Calu3 (cell line): ENCODE results near the gene EDAR. TPM values are rescaled to one million over a fixed set of nuclear protein-coding genes. Genes with fewer than 3 reads are reported as not detected.

ENCODE experiments used
- BruUV-seq: library from RNA; stranded (reverse); fragments of 400-500 nt; replicated peaks from 2 replicates; lab custom pipeline; 2021; lab: Mats Ljungman, UMichigan
- CTCF ChIA-PET: fragments of 300-600 bp; sonication (Branson Sonifier 250); formaldehyde crosslinking; loops from one replicate; lab custom pipeline; 2022; ENCODE audit warnings: antibody characterized with exemption; lab: Charles Lee
- DNase-seq: peaks from one replicate; pipeline ENCODE4 v3.0.0; 2022
- H3K27ac Mint-ChIP-seq: one replicate; pipeline ENCODE4 v1.8.0; 2022; ENCODE audit warnings: mixed read lengths; ENCODE audit not compliant: unreplicated experiment
- H3K27me3 Mint-ChIP-seq: one replicate; pipeline ENCODE4 v1.8.0; 2022; ENCODE audit warnings: mixed read lengths; ENCODE audit not compliant: unreplicated experiment
- H3K36me3 Mint-ChIP-seq: one replicate; pipeline ENCODE4 v1.8.0; 2022; ENCODE audit warnings: mild to moderate bottlenecking, moderate library complexity, mixed read lengths; ENCODE audit not compliant: insufficient read depth, unreplicated experiment
- H3K4me1 Mint-ChIP-seq: one replicate; pipeline ENCODE4 v1.8.0; 2022; ENCODE audit warnings: mild to moderate bottlenecking, low read depth, mixed read lengths; ENCODE audit not compliant: unreplicated experiment
- H3K4me3 Mint-ChIP-seq: one replicate; pipeline ENCODE4 v1.8.0; 2022; ENCODE audit warnings: mild to moderate bottlenecking, low read depth, moderate library complexity, mixed read lengths; ENCODE audit not compliant: unreplicated experiment
- H3K9me3 Mint-ChIP-seq: one replicate; pipeline ENCODE4 v1.8.0; 2022; ENCODE audit warnings: low read depth, mixed read lengths; ENCODE audit not compliant: unreplicated experiment
- CTCF ChIP-seq: fragments of 200-600 bp; IDR thresholded peaks from one replicate; pipeline ENCODE4 v1.8.0; 2022; ENCODE audit warnings: antibody characterized with exemption; ENCODE audit not compliant: unreplicated experiment
- intact Hi-C: fragments of 100-400 bp; cut with micrococcal nuclease; formaldehyde crosslinking; loops from one replicate; pipeline ENCODE4 v1.10.0; 2022; ENCODE audit not compliant: unreplicated experiment
- total RNA-seq: library from RNA; stranded (reverse); gene quantifications from 2 replicates; pipeline ENCODE4 v1.2.3, GENCODE V29; 2022

EDAR gene
- total RNA-seq, 1 experiment from 2014 or later: not detected

DNA sequence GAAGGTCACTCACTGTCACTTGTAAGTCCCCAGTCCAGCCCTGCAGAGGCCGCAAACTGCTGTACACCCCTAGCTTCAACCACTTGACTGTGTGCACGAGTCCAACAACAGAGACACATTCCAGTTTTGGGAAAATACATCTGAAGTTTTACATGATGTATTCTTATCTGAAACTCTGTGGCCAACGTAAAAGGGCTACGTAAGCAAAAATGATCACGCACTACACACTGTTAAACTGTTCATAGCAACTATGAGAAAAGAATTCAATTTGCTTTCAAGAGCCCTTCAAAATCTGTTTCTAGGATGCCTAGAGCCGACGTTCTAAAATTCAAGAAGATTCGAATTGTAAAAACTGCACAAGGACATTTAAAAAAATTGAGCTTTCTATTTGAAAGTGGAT, 26.0 kb downstream of the EDAR start:
- TF ChIP-seq CTCF: no peak
- H3K4me1 Mint-ChIP-seq: no peaks in the 10 kb centered on the region
- no peaks in the 10 kb centered on the region for H3K27me3 Mint-ChIP-seq

GRCh38 chr2:108961796-108962195, 27.2 kb downstream of the EDAR start:
- intact Hi-C loops: no loop called here
- Mint-ChIP-seq H3K4me3 (no peak overlapping the region), H3K27me3 (no peaks in the 10 kb centered on the region), H3K27ac (no peak overlapping the region), H3K36me3 (no peaks in the 10 kb centered on the region), H3K9me3 (no peaks in the 10 kb centered on the region), H3K4me1 (no peaks in the 10 kb centered on the region)
- CTCF ChIA-PET: interaction anchor here (0.7 kb wide), 1 partner anchor 654 kb away, joined by 5 read pairs; no protein-coding TSS in a partner anchor
- BruUV-seq: no TSS peak
- DNase-seq: no peak
- TF ChIP-seq CTCF: no peak

More for the DNA sequence above, 26.0 kb downstream of the EDAR start:
- CTCF ChIA-PET: no interaction called here
- H3K9me3 Mint-ChIP-seq: no peaks in the 10 kb centered on the region
- no peak for DNase-seq
- H3K27ac Mint-ChIP-seq: no peak overlapping the region
- intact Hi-C loops: no loop called here
- no TSS peak for BruUV-seq
- no peak overlapping the region for H3K4me3 Mint-ChIP-seq
- no peaks in the 10 kb centered on the region for H3K36me3 Mint-ChIP-seq

DNA sequence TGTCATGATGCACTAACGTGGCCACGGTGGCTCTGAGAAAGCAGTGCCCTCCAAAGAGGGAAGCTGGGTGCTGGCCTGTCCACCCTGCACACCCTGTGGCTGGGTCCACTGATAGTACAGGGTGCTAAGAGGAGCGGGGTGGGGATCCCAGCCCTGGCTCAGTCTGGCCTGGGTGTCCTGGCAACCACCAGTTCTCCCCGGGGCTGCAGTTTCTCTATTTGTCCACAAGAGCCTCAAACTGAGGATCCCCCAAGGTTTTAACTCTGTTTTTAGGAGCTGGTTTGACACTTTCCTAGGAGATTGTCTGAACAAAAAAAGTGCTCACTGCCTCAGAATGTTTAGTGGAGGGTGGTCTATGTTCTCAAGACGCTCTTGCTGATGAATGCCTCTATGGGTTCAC, 29.0 kb downstream of the EDAR start:
- DNase-seq: no peak
- Mint-ChIP-seq H3K4me1 (no peaks in the 10 kb centered on the region), H3K4me3 (no peak overlapping the region), H3K27ac (no peak overlapping the region), H3K36me3 (no peaks in the 10 kb centered on the region), H3K9me3 (no peaks in the 10 kb centered on the region), H3K27me3 (no peaks in the 10 kb centered on the region)
- intact Hi-C loops: no loop called here
- TF ChIP-seq CTCF: no peak
- BruUV-seq: no TSS peak
- CTCF ChIA-PET: interaction anchor here (1.4 kb wide), 1 partner anchor 9 kb away, joined by 3 read pairs; no protein-coding TSS in a partner anchor

DNA sequence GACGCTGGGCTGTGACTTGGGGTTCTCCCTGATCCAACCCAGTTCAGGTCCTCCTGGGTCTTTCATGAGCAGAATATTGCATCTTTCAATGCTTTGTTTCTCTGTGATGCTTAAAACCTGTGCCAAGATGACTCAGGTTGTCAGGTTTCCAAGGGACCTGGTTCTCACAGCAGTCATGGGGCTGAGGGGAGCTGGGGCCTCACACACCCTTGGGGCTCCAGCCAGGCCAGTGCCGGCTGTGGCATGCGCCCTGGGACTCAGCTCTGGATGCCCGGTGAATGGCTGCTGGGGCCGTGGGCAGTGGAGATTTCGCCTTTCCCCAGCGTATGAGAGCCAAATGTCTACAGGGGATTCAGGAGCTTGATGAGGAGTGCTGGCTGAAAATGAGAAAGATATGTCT, 29.6 kb downstream of the EDAR start:
- TF ChIP-seq CTCF: no peak
- BruUV-seq: no TSS peak
- intact Hi-C loops: no loop called here
- H3K27ac Mint-ChIP-seq: no peak overlapping the region
- H3K36me3 Mint-ChIP-seq: no peaks in the 10 kb centered on the region
- no peak for DNase-seq
- CTCF ChIA-PET: interaction anchor here (1.4 kb wide), 1 partner anchor 9 kb away, joined by 3 read pairs; no protein-coding TSS in a partner anchor
- H3K4me1 Mint-ChIP-seq: no peaks in the 10 kb centered on the region
- no peaks in the 10 kb centered on the region for H3K9me3 Mint-ChIP-seq
- no peaks in the 10 kb centered on the region for H3K27me3 Mint-ChIP-seq
- H3K4me3 Mint-ChIP-seq: no peak overlapping the region
